Jurkat, Clone E6-1 (cell line): Measurements from ENCODE around the gene PEMT.
"Not testable (repeated sequence)": the region's sequence is repeated elsewhere in the genome, so short reads cannot be mapped to it uniquely, and the experiment has no call there.

Source experiments
- DNase-seq: peaks from one replicate; pipeline ENCODE4 v3.0.0-alpha.2; 2011; ENCODE audit warnings: low read depth, low spot score
- H3K4me3 ChIP-seq: 2 replicates; pipeline ENCODE4 v1.5.1; 2011; ENCODE audit warnings: mild to moderate bottlenecking, low read length, control low read depth, moderate library complexity

The PEMT gene

GRCh38 chr17:17476865-17477467 lies 114.5 kb downstream of the PEMT start, which contains the start of gene MED9:
MED9 (plus strand) TSS chr17:17477000; CDS start chr17:17477042, 42 bp downstream.
- DNase-seq = peak; percentile 89
- H3K4me3 ChIP-seq = peak within 1 kb of the TSS; percentile 99

- no peak overlapping the region for H3K4me3 ChIP-seq
- no peak for DNase-seq
These were observed 117.2 kb downstream of the PEMT start for GRCh38 chr17:17474341-17474740.

GRCh38 chr17:17472333-17472920 lies 119.1 kb downstream of the PEMT start:
- no peak overlapping the region for H3K4me3 ChIP-seq
- DNase-seq = no peak

- DNase-seq = no peak
- no peak overlapping the region for H3K4me3 ChIP-seq
These were observed 121.5 kb downstream of the PEMT start for GRCh38 chr17:17469996-17470395.

GRCh38 chr17:17469358-17469757 lies 122.2 kb downstream of the PEMT start:
- DNase-seq = no peak
- H3K4me3 ChIP-seq = no peak overlapping the region

- no peak for DNase-seq
- no peak overlapping the region for H3K4me3 ChIP-seq
These were observed 123.1 kb downstream of the PEMT start for GRCh38 chr17:17468217-17469010.

- no peak for DNase-seq
- H3K4me3 ChIP-seq = no peak overlapping the region
These were observed 123.8 kb downstream of the PEMT start for GRCh38 chr17:17467720-17468119.

GRCh38 chr17:17467016-17467415 lies 124.5 kb downstream of the PEMT start:
- DNase-seq = no peak
- H3K4me3 ChIP-seq = no peak overlapping the region

- no peak for DNase-seq
- no peak overlapping the region for H3K4me3 ChIP-seq
These were observed 125.0 kb downstream of the PEMT start for GRCh38 chr17:17466511-17466910.

GRCh38 chr17:17465878-17466277 lies 125.6 kb downstream of the PEMT start:
- not testable (repeated sequence) for DNase-seq, H3K4me3 ChIP-seq

- no peak for DNase-seq
- H3K4me3 ChIP-seq = no peak overlapping the region
These were observed 127.7 kb downstream of the PEMT start for GRCh38 chr17:17463821-17464220.

- H3K4me3 ChIP-seq = no peak overlapping the region
- no peak for DNase-seq
These were observed 129.3 kb downstream of the PEMT start for GRCh38 chr17:17462048-17462824.

GRCh38 chr17:17460038-17460437 lies 131.5 kb downstream of the PEMT start:
- no peak overlapping the region for H3K4me3 ChIP-seq
- DNase-seq = no peak

GRCh38 chr17:17457680-17458079 lies 133.8 kb downstream of the PEMT start:
- no peak for DNase-seq
- H3K4me3 ChIP-seq = no peak overlapping the region

- no peak overlapping the region for H3K4me3 ChIP-seq
- no peak for DNase-seq
These were observed 135.3 kb downstream of the PEMT start for GRCh38 chr17:17456251-17456650.
